ENCODE measurements around the gene MATR3.

- no peak for TF ChIP-seq GATA2 (IDR thresholded peaks at IDR 0.05; ENCODE audit: low read depth, low read length)
- TF ChIP-seq GATA3 (IDR thresholded peaks at IDR 0.05; ENCODE audit: low read depth, low read length) = no peak
These were observed 42.3 kb downstream of the MATR3 start for GRCh38 chr5:139335811-139336210.
